HCT116 (cell line): ENCODE measurements around the gene CDH9. TPM values are rescaled to one million over a fixed set of nuclear protein-coding genes. Genes with fewer than 3 reads are reported as not detected.

ENCODE experiments used
- ATAC-seq: fragments of 200-7000 bp; cut with Tn5 transposase; 2 replicates; pipeline ENCODE4 v1.9.1; 2020; ENCODE audit warnings: mild to moderate bottlenecking, moderate library complexity
- BruUV-seq: library from RNA; stranded (reverse); fragments of 400-500 nt; replicated peaks from 2 replicates; lab custom pipeline; 2021; lab: Mats Ljungman, UMichigan
- CTCF ChIA-PET: fragments of 300-600 bp; sonication (Branson Sonifier 250); formaldehyde crosslinking; loops from one replicate; lab custom pipeline; 2021; ENCODE audit warnings: antibody characterized with exemption; lab: Charles Lee
- POLR2A ChIA-PET: fragments of 300-600, 350-600 bp; sonication (Branson Sonifier 250); formaldehyde crosslinking; loops from one replicate; lab custom pipeline; 2021; ENCODE audit warnings: antibody characterized with exemption; lab: Charles Lee
- RAD21 ChIA-PET, 2 experiments: fragments of 300-600 bp; sonication (Branson Sonifier 250); formaldehyde crosslinking; loops; one replicate each; lab custom pipeline; 2023; ENCODE audit warnings: low total read pairs in 2 of 2; ENCODE audit not compliant: uncharacterized antibody in 2 of 2, unreplicated experiment in 2 of 2, low non-redundant PET in 1 of 2; lab: Charles Lee
- DNase-seq: peaks from one replicate; pipeline ENCODE4 v3.0.0-alpha.2; 2010; ENCODE audit warnings: low read depth, low spot score
- H2AFZ ChIP-seq: fragments of 200-600 bp; shearing (Covaris generic), sonication (generic); 2 replicates; pipeline ENCODE4 v1.6.1; 2017; ENCODE audit warnings: low read depth, mixed run types, mixed read lengths, antibody characterized with exemption, low read length; ENCODE audit not compliant: poor library complexity, severe bottlenecking
- H3K27ac ChIP-seq: 2 replicates; pipeline ENCODE4 v1.5.1; 2012; ENCODE audit warnings: low read depth, low read length
- H3K27me3 ChIP-seq: fragments of 200-600 bp; sonication (generic); 2 replicates; pipeline ENCODE4 v1.6.1; 2016; ENCODE audit warnings: mixed run types, low read length, mixed read lengths; ENCODE audit not compliant: insufficient read depth
- H3K36me3 ChIP-seq, 2 experiments: fragments of 200-500 bp in 1 of 2; fragments of 200-600 bp in 1 of 2; sonication (Bioruptor generic) in 1 of 2; sonication (generic) in 1 of 2; 2 replicates each; pipeline versions ENCODE4 v1.5.1 to v1.6.1; 2014 to 2016; ENCODE audit warnings: low read length in 2 of 2, inconsistent platforms in 1 of 2, mixed read lengths in 1 of 2, mixed run types in 1 of 2; ENCODE audit not compliant: insufficient read depth in 2 of 2, control insufficient read depth in 1 of 2
- H3K4me1 ChIP-seq, 2 experiments: fragments of 200-600 bp in 1 of 2; sonication (generic) in 1 of 2; 2 replicates each; pipeline versions ENCODE4 v1.5.1 to v1.6.1; 2012 to 2017; ENCODE audit warnings: low read length in 2 of 2, inconsistent platforms in 1 of 2, mild to moderate bottlenecking in 1 of 2, mixed read lengths in 1 of 2, mixed run types in 1 of 2, moderate library complexity in 1 of 2; ENCODE audit not compliant: insufficient read depth in 2 of 2, control insufficient read depth in 1 of 2
- H3K4me2 ChIP-seq: fragments of 200-600 bp; sonication (generic); 2 replicates; pipeline ENCODE4 v1.6.1; 2017; ENCODE audit warnings: mixed run types, low read length, mixed read lengths
- H3K4me3 ChIP-seq, 2 experiments: fragments of 200-600 bp in 1 of 2; sonication (generic) in 1 of 2; replicated peaks in 1 of 2; 2 replicates each; pipeline ENCODE4 v1.5.1; 2011 to 2016; ENCODE audit warnings: low read length in 2 of 2, control low read depth in 1 of 2, low read depth in 1 of 2, mild to moderate bottlenecking in 1 of 2, mixed read lengths in 1 of 2, mixed run types in 1 of 2
- H3K79me2 ChIP-seq: fragments of 200-600 bp; sonication (generic); 2 replicates; pipeline ENCODE4 v1.6.1; 2017; ENCODE audit warnings: mild to moderate bottlenecking, mixed run types, low read length, moderate library complexity, mixed read lengths; ENCODE audit not compliant: insufficient read depth
- H3K9ac ChIP-seq: fragments of 200-600 bp; sonication (generic); 2 replicates; pipeline ENCODE4 v1.6.1; 2016; ENCODE audit warnings: low read length, mixed read lengths
- H3K9me2 ChIP-seq: fragments of 200-600 bp; sonication (generic), shearing (Covaris generic); 2 replicates; pipeline ENCODE4 v1.6.1; 2017; ENCODE audit warnings: mixed run types, mild to moderate bottlenecking, moderate library complexity; ENCODE audit not compliant: insufficient read depth
- H3K9me3 ChIP-seq, 2 experiments: fragments of 200-500 bp in 1 of 2; fragments of 200-600 bp in 1 of 2; sonication (Bioruptor generic) in 1 of 2; sonication (generic) in 1 of 2; 2 replicates each; pipeline ENCODE4 v1.6.1; 2014 to 2017; ENCODE audit warnings: low read length in 2 of 2, mixed read lengths in 2 of 2, inconsistent platforms in 1 of 2, low read depth in 1 of 2, mild to moderate bottlenecking in 1 of 2, mixed run types in 1 of 2, moderate library complexity in 1 of 2; ENCODE audit not compliant: control insufficient read depth in 1 of 2, insufficient read depth in 1 of 2
- H4K20me1 ChIP-seq: fragments of 200-600 bp; sonication (generic), shearing (Covaris generic); 2 replicates; pipeline ENCODE4 v1.6.1; 2017; ENCODE audit warnings: mixed run types, mild to moderate bottlenecking, moderate library complexity; ENCODE audit not compliant: insufficient read depth
- CTCF ChIP-seq, 3 experiments: fragments of 200-600 bp in 1 of 3; sonication (generic) in 1 of 3; IDR thresholded peaks in 2 of 3; conservative IDR thresholded peaks in 1 of 3; 2 replicates each; pipeline ENCODE4 v1.5.1; 2012 to 2017; ENCODE audit warnings: low read depth in 2 of 3, low read length in 2 of 3, antibody characterized with exemption in 1 of 3, borderline replicate concordance in 1 of 3, control low read depth in 1 of 3, mild to moderate bottlenecking in 1 of 3, mixed read lengths in 1 of 3, mixed run types in 1 of 3, moderate library complexity in 1 of 3; ENCODE audit not compliant: insufficient read depth in 1 of 3
- ELF1 ChIP-seq: IDR thresholded peaks from 2 replicates; pipeline ENCODE4 v1.6.1; 2012; ENCODE audit warnings: low read depth, borderline replicate concordance
- EZH2 ChIP-seq: fragments of 200-600 bp; sonication (generic); IDR thresholded peaks from 2 replicates; pipeline ENCODE4 v1.6.1; 2017; ENCODE audit warnings: antibody characterized with exemption, mixed run types
- FOSL1 ChIP-seq: IDR thresholded peaks from 2 replicates; pipeline ENCODE4 v1.6.1; 2012; ENCODE audit warnings: low read depth
- MAX ChIP-seq: IDR thresholded peaks from 2 replicates; pipeline ENCODE4 v1.6.1; 2012
- POLR2A ChIP-seq: IDR thresholded peaks from 2 replicates; pipeline ENCODE4 v1.7.0; 2011; ENCODE audit warnings: borderline replicate concordance; ENCODE audit not compliant: insufficient read depth, insufficient read length; ENCODE audit errors: extremely low read depth
- RAD21 ChIP-seq: IDR thresholded peaks from 2 replicates; pipeline ENCODE4 v1.6.1; 2012; ENCODE audit warnings: low read depth, mild to moderate bottlenecking
- SIN3A ChIP-seq: IDR thresholded peaks from 2 replicates; pipeline ENCODE4 v1.6.1; 2012; ENCODE audit warnings: low read depth
- SP1 ChIP-seq: IDR thresholded peaks from 2 replicates; pipeline ENCODE4 v1.6.1; 2012; ENCODE audit warnings: low read depth
- TCF7L2 ChIP-seq: IDR thresholded peaks from 2 replicates; pipeline ENCODE4 v1.7.0; 2011; ENCODE audit warnings: borderline replicate concordance, inconsistent platforms; ENCODE audit not compliant: insufficient read depth, insufficient read length; ENCODE audit errors: extremely low read depth
- ZBTB33 ChIP-seq: IDR thresholded peaks from 2 replicates; pipeline ENCODE4 v1.6.1; 2011; ENCODE audit warnings: mild to moderate bottlenecking, low read length, moderate library complexity; ENCODE audit not compliant: insufficient replicate concordance; ENCODE audit errors: extremely low read depth
- intact Hi-C: fragments of 100-400 bp; cut with micrococcal nuclease; formaldehyde crosslinking; loops from 2 replicates; pipeline ENCODE4 v1.10.0; 2022
- total RNA-seq: library from RNA; stranded (reverse); gene quantifications from one replicate; pipeline ENCODE4 v1.2.1, GENCODE V29; 2021; ENCODE audit not compliant: unreplicated experiment

The CDH9 gene
- total RNA-seq, 1 experiment from 2014 or later: not detected

GRCh38 chr5:27011274-27011673, 27.1 kb downstream of the CDH9 start:
- Histone ChIP-seq H3K9me3 (peaks cover 11 to 23% of the 10 kb centered on the region in 2 experiments; a peak in 3 of 4 replicates), H3K27ac (no peak overlapping the region), H3K9ac (no peak overlapping the region), H2AFZ (no peak overlapping the region), H3K27me3 (no peaks in the 10 kb centered on the region), H3K4me1 (no peaks in the 10 kb centered on the region), H3K36me3 (no peaks in the 10 kb centered on the region), H4K20me1 (no peaks in the 10 kb centered on the region), H3K4me3 (no peak overlapping the region), H3K9me2 (no peaks in the 10 kb centered on the region), H3K79me2 (no peaks in the 10 kb centered on the region), H3K4me2 (no peak overlapping the region)
- RAD21 ChIA-PET: no interaction called here
- DNase-seq (no peak), ATAC-seq (no peak)
- POLR2A ChIA-PET: no interaction called here
- CTCF ChIA-PET: no interaction called here
- BruUV-seq: no TSS peak
- no peak for TF ChIP-seq FOSL1
- no peak for TF ChIP-seq TCF7L2
- no peak for TF ChIP-seq SP1
- no peak for TF ChIP-seq CTCF (IDR thresholded peaks at IDR 0.05 in 2 of 3, conservative IDR thresholded peaks at IDR 0.05 in 1 of 3; ENCODE audit: borderline replicate concordance in 1 of 3, insufficient read depth in 1 of 3, low read depth in 2 of 3, low read length in 2 of 3)
- no peak for TF ChIP-seq RAD21
- TF ChIP-seq SIN3A: no peak
- no peak for TF ChIP-seq ELF1
- TF ChIP-seq EZH2: no peak
- no peak for TF ChIP-seq POLR2A
- no peak for TF ChIP-seq MAX
- TF ChIP-seq ZBTB33: no peak
- intact Hi-C loops: no loop called here
